ENCODE measurements around the gene JADE3.

- TF ChIP-seq EZH2 (IDR thresholded peaks at IDR 0.05; ENCODE audit: borderline replicate concordance, low read depth, low read length, poor library complexity, severe bottlenecking): no peak
- no peak for TF ChIP-seq CTCF (conservative IDR thresholded peaks at IDR 0.05; ENCODE audit: low read depth, low read length)
Measured at GRCh38 chrX:47012131-47012530, 99.9 kb downstream of the JADE3 start.

Data from A673 (cell line).